Stimulated activated naive B cell treated with anti-CD40 and anti-IgM and Interleukin-4, amounts not matched to agents 10 μg/mL and 1 μg/mL and 100 μg/mL, for 72 hours (primary cell): ENCODE data around the gene UCP2.

Experiments used
- ATAC-seq, 2 donors: fragments of 150-1000 bp; cut with Tn5 transposase; replicated peaks; 2 replicates each; pipeline ENCODE4 v1.10.0; 2021; ENCODE audit warnings: moderate library complexity in 1 of 2
- DNase-seq: peaks from one replicate; pipeline ENCODE4 v3.0.0; 2021
- H3K27ac Mint-ChIP-seq: one replicate; pipeline ENCODE4 v1.8.0; 2022; ENCODE audit warnings: mild to moderate bottlenecking, mixed read lengths
- H3K27me3 Mint-ChIP-seq, 2 donors: one replicate each; pipeline ENCODE4 v1.8.0; 2022; ENCODE audit warnings: mixed read lengths in 2 of 2
- H3K36me3 Mint-ChIP-seq, 2 donors: one replicate each; pipeline ENCODE4 v1.8.0; 2022; ENCODE audit warnings: mixed read lengths in 2 of 2, mild to moderate bottlenecking in 1 of 2
- H3K4me1 Mint-ChIP-seq, 2 donors: one replicate each; pipeline ENCODE4 v1.8.0; 2022; ENCODE audit warnings: mixed read lengths in 2 of 2, mild to moderate bottlenecking in 1 of 2
- H3K4me3 Mint-ChIP-seq, 2 donors: one replicate each; pipeline ENCODE4 v1.8.0; 2022; ENCODE audit warnings: mild to moderate bottlenecking in 2 of 2, mixed read lengths in 2 of 2, moderate library complexity in 1 of 2
- H3K9me3 Mint-ChIP-seq, 2 donors: one replicate each; pipeline ENCODE4 v1.8.0; 2022; ENCODE audit warnings: mixed read lengths in 2 of 2, mild to moderate bottlenecking in 1 of 2

Gene UCP2

DNA sequence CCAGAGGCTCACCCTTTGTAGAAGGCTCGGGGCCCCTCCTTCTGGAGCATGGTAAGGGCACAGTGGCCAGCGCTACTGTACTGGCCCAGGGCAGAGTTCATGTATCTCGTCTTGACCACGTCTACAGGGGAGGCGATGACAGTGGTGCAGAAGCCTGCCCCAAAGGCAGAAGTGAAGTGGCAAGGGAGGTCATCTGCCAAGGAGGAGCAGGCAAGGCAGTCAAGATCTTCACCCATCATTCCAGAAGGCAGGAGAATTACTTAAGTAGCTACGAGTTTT is 7.2 kb downstream of the UCP2 start:
- H3K27ac Mint-ChIP-seq: peak overlapping the region; percentile 42
- no peaks in the 10 kb centered on the region for H3K9me3 Mint-ChIP-seq
- H3K27me3 Mint-ChIP-seq: no peaks in the 10 kb centered on the region
- H3K4me1 Mint-ChIP-seq: peaks cover 63 to 92% of the 10 kb centered on the region in 2 donors
- ATAC-seq: no peak
- H3K4me3 Mint-ChIP-seq: peak overlapping the region in 1 of 2 donors; percentile 12
- peaks cover 54 to 75% of the 10 kb centered on the region in 2 donors for H3K36me3 Mint-ChIP-seq
- no peak for DNase-seq

DNA sequence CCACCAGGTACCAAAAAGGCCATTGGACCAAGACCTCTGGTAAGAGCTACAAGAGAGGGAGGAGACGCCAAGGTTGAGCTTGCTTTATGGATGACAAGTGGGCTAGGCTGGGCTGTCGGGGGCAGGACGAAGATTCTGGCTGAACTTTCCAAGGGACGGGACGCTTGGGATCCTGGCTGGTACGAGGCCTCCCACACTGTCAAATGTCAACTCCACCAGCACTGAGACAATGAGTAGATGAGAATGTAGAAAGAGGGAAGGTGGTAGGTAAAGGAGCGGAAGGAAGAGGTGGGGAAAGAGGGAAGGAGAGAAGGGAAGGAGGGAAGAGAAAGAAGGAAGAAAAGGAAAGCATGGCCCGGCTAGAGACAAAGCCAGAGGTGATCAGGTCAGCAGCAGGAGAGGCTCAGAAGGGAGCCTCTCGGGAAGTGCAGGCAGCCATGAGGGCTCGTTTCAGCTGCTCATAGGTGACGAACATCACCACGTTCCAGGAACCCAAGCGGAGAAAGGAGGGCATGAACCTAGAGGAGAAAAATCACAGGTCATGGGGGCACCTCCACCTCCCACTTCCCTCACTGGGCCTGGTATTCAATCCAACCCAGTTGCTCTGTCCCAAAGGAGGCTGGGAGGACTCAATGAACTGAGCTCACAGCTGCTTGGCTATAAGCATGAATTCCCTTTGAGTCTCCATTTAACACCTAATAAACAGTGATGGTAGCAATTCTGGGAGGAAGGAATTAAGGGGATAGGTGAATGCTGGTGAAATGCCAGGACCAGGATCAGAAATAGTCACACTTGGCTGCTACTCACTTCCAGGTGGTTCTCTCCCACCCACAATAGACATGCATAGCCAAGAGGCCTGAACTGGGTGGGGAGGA is 7.8 kb downstream of the UCP2 start:
- Mint-ChIP-seq H3K4me1 (peaks cover 63 to 92% of the 10 kb centered on the region in 2 donors), H3K27me3 (no peaks in the 10 kb centered on the region), H3K27ac (peak overlapping the region; percentile 78), H3K4me3 (no peak overlapping the region), H3K9me3 (no peaks in the 10 kb centered on the region), H3K36me3 (peaks cover 50 to 69% of the 10 kb centered on the region in 2 donors)
- no peak for DNase-seq
- no peak for ATAC-seq

DNA sequence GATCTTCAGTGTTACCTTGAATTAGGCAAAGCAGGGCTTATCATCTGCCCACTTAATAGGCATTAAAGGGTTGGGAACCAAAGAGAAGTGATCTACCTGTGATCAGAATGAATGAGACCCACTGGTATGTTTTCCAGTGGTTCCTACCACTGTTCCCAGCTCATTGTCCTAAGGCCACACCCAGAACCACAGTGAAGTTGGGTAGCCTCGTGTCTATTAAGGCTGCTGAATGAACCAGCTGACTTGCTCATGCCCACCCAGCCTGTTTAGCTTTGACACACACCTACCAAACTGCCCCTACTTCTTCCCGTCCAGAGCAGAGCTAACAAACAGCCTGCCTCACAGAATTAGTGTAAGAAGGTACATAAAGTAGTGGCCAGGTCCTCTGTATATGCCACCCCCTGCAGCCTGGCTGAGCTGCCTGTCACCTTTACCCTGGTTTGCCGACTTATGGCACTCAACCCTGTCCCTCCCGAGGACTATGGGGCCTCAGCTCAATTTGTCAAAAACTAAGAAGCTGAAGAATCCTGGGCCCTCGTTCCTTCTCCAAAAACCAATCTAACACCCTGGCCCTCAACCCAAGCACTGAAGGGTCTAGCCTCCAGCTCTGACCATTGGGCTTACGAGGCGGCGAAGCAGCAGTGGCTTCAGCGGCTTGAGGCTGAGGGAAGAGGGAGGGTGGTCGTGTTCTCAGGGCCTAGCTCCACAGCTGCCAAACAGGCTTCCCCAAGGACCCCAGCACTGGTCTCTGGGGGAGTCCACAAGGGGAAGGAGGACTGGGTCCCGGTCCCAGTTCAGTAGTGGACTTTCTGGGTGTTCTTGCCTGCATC is 9.8 kb downstream of the UCP2 start:
- Mint-ChIP-seq H3K9me3 (no peaks in the 10 kb centered on the region), H3K4me1 (peaks cover 67 to 96% of the 10 kb centered on the region in 2 donors), H3K27me3 (no peaks in the 10 kb centered on the region), H3K27ac (peak overlapping the region; percentile 92), H3K4me3 (no peak overlapping the region), H3K36me3 (peaks cover 36 to 52% of the 10 kb centered on the region in 2 donors)
- DNase-seq: no peak
- no peak for ATAC-seq

DNA sequence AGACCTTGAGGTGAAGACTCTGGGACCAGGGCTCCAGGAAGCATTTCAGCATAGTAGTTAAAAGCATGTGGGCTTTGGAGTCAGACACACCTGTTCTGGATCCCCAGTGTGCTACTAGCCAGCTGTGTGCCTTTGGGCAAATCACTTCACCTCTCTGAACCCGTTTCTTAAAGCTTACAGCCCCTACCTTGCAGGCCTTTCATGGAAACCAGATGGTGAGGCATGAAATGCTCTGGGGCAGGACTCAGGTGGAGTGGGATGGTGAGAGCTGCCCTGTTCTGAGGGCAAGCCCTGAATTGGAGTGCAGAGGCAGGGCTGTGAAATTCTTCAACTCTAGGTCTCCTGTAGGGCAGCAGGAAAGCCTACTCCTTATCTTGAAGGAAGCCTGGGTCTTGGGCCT is 10.5 kb downstream of the UCP2 start:
- DNase-seq (no peak), ATAC-seq (no peak)
- Mint-ChIP-seq H3K4me3 (no peak overlapping the region), H3K4me1 (peaks cover 66 to 90% of the 10 kb centered on the region in 2 donors), H3K36me3 (peaks cover 33 to 45% of the 10 kb centered on the region in 2 donors), H3K27me3 (no peaks in the 10 kb centered on the region), H3K27ac (peak overlapping the region; percentile 92), H3K9me3 (no peaks in the 10 kb centered on the region)

DNA sequence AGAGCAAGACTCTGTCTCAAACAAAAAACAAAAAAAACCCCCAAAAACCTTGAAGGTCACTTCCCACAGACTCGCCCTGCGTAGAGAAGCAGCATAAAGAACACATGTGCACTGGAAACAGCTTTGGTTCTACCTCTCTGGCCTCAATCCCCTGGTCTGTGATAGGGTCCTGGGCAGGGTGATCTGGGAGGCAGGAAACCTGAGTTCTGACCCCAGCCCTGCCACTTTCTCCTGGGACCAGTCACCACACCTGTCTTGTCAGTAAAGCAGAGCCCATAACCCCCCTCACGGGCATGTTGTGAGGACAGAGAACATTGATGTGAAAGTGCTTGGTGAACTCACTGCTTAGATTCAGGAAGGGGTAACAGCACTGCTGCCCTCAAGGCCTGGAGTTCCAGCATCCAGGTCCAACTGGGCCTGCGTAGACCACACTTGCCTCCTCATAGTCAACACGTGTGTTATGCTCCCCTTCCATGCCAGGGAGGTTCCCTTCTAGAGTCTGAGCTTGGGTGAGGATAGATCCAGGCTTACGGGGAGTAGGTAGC is 11.4 kb downstream of the UCP2 start:
- ATAC-seq (peak; percentile 50 to 53), DNase-seq (no peak)
- peaks cover 27 to 36% of the 10 kb centered on the region in 2 donors for H3K36me3 Mint-ChIP-seq
- peaks cover 60 to 82% of the 10 kb centered on the region in 2 donors for H3K4me1 Mint-ChIP-seq
- H3K4me3 Mint-ChIP-seq: peak overlapping the region; percentile 13 to 57
- peak overlapping the region; percentile 92 for H3K27ac Mint-ChIP-seq
- H3K27me3 Mint-ChIP-seq: no peaks in the 10 kb centered on the region
- H3K9me3 Mint-ChIP-seq: no peaks in the 10 kb centered on the region

DNA sequence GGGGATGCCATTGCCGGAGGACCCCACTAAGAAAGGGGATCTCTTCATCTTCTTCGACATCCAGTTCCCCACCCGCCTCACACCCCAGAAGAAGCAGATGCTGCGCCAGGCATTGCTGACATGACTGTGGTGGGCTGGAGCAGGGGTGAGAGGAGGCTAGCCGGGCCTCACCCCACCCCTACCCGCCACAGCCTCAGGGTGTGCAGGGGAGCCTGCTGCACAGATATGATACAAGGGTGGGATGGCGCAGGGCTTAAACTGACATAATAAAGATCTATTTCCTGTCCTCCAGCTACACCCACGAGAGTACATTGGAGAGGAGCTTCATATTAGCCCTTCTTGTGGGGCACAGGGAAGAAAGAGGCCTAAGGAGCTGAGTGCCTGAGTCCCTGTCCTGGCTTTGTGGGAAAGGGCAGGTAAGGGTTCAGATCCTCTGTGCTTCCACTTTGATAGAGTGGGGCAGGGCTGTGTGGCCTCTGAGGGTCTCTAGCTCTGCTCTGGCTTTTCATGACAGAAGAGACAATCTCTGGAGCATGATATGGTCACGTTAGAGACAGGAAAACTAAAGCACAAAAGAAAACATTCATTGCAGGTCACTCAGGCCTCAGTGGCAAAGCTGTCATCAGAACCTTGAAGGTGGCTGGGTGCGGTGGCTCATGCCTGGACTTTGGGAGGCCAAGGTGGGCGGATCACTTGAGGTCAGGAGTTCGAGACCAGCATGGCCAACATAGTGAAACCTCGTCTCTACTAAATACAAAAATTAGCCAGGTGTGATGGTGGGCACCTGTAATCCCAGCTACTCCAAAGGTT is 12.4 kb downstream of the UCP2 start:
- DNase-seq: no peak
- H3K27me3 Mint-ChIP-seq: no peaks in the 10 kb centered on the region
- H3K4me3 Mint-ChIP-seq: peak overlapping the region in 1 of 2 donors; percentile 8
- no peaks in the 10 kb centered on the region for H3K9me3 Mint-ChIP-seq
- peaks cover 16 to 25% of the 10 kb centered on the region in 2 donors for H3K36me3 Mint-ChIP-seq
- peak overlapping the region; percentile 71 for H3K27ac Mint-ChIP-seq
- peaks cover 55 to 76% of the 10 kb centered on the region in 2 donors for H3K4me1 Mint-ChIP-seq
- ATAC-seq: peak in 1 of 2 donors; percentile 25

DNA sequence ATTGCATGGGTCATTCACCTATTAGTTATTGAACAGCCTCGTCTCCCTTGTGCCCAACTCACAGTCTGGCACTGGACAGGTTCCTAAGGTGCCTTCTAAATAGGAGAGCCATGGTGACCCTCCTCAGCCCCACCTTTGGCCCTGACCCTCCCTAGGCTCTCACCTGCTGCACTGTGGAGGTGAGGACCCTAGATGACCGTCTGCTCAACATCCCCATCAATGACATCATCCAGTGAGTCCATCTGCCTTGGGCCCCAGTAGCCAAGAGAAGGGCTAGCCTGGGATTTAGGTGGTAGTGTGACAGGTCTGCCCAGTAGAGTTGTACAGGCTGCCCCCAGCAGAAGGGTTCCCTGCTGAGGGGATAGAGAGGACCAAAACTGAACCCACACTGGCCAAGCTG is 13.6 kb downstream of the UCP2 start:
- H3K4me3 Mint-ChIP-seq: no peak overlapping the region
- peaks cover 8 to 14% of the 10 kb centered on the region in 2 donors for H3K36me3 Mint-ChIP-seq
- ATAC-seq (no peak), DNase-seq (no peak)
- peaks cover 47 to 73% of the 10 kb centered on the region in 2 donors for H3K4me1 Mint-ChIP-seq
- no peaks in the 10 kb centered on the region for H3K9me3 Mint-ChIP-seq
- H3K27ac Mint-ChIP-seq: peak overlapping the region; percentile 52
- no peaks in the 10 kb centered on the region for H3K27me3 Mint-ChIP-seq

DNA sequence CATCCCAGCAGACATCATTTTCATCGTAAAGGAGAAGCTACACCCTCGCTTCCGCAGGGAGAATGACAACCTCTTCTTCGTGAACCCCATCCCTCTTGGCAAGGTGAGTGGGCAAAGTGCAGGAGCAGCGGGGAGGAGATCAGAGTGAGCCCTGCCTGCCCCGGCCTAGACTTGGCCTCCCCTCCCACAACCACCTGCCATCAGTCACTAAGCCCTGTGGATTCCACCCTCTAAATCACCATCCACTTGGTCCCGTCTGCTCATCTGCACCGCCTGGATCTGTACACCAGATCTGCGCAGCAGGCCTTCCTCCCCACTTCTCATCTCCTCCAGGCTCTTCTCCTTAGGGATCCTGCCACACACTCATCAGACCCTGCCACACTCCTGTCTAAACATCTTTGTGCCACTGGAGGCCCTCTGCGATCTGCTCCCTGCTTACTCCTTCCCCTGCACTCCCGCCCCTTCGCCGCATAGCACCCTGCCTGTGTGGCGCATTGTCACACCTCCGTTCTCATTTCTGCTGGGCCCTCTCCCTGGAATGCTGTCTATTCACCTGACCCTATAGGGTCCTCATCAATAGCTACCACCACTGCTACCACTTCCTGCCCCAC is 14.2 kb downstream of the UCP2 start:
- Mint-ChIP-seq H3K9me3 (no peaks in the 10 kb centered on the region), H3K27ac (peak overlapping the region; percentile 15), H3K36me3 (peaks cover 6 to 9% of the 10 kb centered on the region in 2 donors), H3K27me3 (no peaks in the 10 kb centered on the region), H3K4me1 (peaks cover 44 to 70% of the 10 kb centered on the region in 2 donors), H3K4me3 (no peak overlapping the region)
- no peak for ATAC-seq
- no peak for DNase-seq

DNA sequence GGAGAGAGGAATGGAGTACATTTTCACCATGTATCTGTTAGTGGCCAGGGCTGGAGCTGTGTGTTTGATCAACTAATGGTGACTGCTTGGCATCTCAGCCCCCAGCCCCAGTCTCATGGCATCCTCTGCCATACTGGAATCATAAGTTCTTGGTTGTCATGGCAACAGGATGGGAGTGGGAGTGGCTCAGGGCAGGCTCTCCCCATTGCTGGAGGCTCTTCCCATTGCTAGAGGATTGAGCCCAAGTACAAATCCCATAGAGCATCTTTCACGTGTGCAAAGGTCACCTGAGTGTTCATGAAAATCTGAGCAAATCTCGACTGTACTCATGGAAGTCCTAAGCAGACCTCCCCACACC is 16.9 kb downstream of the UCP2 start:
- Mint-ChIP-seq H3K36me3 (no peaks in the 10 kb centered on the region), H3K9me3 (no peaks in the 10 kb centered on the region), H3K27me3 (no peaks in the 10 kb centered on the region), H3K27ac (no peak overlapping the region), H3K4me1 (peaks cover 27 to 43% of the 10 kb centered on the region in 2 donors), H3K4me3 (no peak overlapping the region)
- ATAC-seq (no peak), DNase-seq (no peak)

DNA sequence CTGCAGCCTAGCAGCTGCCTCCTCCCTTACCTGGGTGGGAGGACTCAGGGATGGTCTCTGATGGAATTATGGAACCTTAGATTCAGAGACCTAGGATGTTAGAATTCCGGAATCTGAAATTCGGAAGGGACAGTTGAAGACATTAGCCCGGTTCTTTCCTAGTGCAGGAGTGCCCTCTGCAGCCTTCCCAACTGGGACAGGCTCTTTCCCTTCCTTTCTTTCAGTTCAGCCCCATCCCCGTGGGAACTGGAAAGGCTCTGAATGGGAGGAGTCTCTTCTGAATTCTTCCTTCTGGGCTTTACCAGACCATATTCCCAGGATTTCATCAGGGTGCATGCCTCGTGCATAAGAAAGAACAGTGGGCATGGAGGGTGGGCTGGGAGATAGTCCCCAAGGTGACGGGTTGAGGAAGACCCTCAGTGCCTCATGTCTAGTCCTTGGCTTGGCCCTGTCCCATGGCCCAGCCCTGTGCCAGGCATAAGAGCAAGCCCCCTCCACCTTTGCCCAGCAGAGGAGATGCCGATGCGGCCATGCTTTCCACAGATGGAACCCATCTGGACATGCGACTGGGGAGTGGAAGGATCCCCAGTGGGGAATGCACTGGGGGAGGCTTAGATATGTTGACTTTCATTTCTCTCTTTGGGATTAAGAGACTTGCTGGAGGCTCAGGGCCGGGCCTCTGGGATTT is 17.4 kb downstream of the UCP2 start:
- Mint-ChIP-seq H3K36me3 (no peaks in the 10 kb centered on the region), H3K27me3 (no peaks in the 10 kb centered on the region), H3K4me1 (peaks cover 24 to 38% of the 10 kb centered on the region in 2 donors), H3K4me3 (no peak overlapping the region), H3K27ac (no peak overlapping the region), H3K9me3 (no peaks in the 10 kb centered on the region)
- ATAC-seq: no peak
- DNase-seq: no peak

DNA sequence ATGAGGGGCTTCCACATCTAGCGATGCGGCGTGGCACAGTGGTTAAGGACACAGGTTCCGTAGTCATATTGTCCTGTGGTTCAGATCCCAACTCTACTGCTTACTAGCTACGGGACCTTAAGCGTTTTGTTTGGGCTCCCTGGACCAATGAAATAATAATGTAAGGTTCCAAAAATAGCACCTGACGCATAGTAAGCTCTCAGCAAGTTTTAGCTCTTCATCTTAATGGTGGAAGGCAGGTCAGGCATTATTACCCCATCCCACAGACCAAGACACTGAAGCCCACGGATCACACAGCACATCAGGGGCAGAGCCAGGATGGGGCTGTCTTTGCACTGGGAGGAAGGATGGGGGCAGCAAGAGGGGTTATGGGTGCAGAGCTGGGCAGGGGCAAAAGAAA is 18.8 kb downstream of the UCP2 start:
- no peak overlapping the region for H3K27ac Mint-ChIP-seq
- ATAC-seq: no peak

DNA sequence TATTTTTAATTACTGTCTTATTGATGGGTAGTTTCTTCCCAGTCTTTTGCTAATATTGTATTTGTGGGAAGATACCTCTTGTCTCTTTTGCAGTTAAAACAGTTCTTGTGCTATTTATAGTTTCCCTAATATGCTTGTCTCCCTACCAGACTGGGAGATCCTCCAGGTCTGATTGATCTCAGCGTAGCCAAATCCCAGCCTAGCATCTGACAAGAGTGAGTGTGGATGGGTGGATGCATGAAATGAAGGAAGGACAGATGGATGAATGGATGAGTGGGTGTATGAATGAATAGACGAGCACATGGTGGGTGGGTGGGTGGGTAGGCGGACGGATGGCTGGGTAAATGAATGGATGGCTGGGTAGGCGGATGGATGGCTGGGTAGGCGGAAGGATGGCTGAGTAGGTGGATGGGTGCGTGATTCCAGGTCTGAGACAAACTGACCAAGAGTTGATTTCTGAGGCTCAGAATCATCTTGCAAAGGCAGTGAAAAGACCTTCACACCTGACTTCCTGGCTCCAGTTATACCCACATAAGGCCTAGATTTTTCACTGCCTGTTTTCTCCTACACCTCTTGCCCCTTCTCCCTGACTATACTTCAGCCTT is 20.4 kb downstream of the UCP2 start:
- peaks cover 0 to 12% of the 10 kb centered on the region in 2 donors for H3K27me3 Mint-ChIP-seq
- no peak for DNase-seq
- no peak overlapping the region for H3K27ac Mint-ChIP-seq
- H3K4me3 Mint-ChIP-seq: no peak overlapping the region
- no peak for ATAC-seq
- H3K36me3 Mint-ChIP-seq: no peaks in the 10 kb centered on the region
- peaks cover 10 to 17% of the 10 kb centered on the region in 2 donors for H3K4me1 Mint-ChIP-seq
- no peaks in the 10 kb centered on the region for H3K9me3 Mint-ChIP-seq

More for the DNA sequence above, 18.8 kb downstream of the UCP2 start:
- Mint-ChIP-seq H3K4me1 (peaks cover 13 to 24% of the 10 kb centered on the region in 2 donors), H3K9me3 (no peaks in the 10 kb centered on the region), H3K36me3 (no peaks in the 10 kb centered on the region), H3K27me3 (no peaks in the 10 kb centered on the region), H3K4me3 (no peak overlapping the region)
- DNase-seq: no peak

DNA sequence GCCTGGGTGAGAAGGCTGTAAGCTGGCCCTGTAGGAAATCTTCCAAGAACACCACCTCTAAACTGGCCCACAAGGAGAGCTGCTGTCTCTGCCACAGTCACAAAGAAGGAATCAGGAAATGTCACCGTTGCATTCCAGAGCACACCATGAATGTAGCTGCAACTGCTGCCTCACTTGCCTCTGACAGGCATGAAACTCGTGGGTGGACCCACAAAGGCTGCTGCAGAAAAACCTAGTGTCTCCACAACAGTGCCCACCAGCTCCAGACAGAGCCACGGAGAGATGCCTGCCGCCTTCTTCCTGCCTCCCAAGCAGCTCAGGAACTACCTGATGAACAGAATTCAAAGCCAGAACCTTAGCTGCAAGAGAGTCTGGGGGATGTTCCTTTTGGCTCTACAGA is 21.3 kb downstream of the UCP2 start:
- H3K36me3 Mint-ChIP-seq: no peaks in the 10 kb centered on the region
- peaks cover under 1 to 18% of the 10 kb centered on the region in 2 donors for H3K27me3 Mint-ChIP-seq
- H3K27ac Mint-ChIP-seq: no peak overlapping the region
- H3K4me3 Mint-ChIP-seq: no peak overlapping the region
- ATAC-seq (no peak), DNase-seq (no peak)
- no peaks in the 10 kb centered on the region for H3K9me3 Mint-ChIP-seq
- H3K4me1 Mint-ChIP-seq: peaks cover 10 to 17% of the 10 kb centered on the region in 2 donors
